Measurements from ENCODE around the gene ZNF532.

ZNF532 gene

DNA sequence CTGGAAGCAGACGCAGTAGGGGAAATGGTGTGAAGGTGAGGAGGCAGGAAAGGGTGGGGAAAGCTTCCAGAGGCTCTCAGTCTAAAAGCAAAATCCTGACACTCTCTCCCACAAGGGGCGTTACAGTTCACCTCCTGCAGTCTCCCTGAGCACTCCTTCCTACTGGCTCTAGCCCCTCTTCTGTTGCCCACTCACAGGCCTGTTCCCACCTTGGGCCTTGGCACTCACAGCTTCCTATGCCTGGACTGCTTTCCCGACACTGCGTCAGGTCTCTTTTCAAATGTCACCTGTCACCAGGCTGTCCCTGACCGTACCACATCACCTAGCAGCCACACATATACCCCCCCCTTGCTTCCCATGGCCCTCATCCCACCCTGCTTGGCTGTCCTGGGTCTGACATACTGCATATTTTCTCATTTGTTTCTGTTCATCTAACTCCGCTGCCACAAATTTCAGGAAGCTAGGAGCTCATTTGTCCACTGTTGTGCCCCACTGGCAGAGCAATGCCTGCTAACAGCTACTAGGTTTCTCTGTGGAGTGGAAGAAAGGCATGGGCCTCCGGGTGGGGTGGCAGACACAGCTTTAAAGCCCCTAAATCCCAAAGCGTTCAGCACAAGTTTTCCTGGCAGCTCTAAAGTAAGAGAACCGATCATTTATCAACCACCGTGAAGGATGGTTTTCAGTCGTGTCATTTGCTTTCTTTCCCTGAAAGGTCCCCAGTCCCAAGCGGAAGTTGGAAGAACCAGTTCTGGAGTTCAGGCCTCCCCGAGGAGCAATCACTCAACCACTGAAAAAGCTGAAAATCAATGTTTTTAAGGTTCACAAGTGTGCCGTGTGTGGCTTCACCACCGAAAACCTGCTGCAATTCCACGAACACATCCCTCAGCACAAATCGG lies 118.8 kb downstream of the ZNF532 start:
- DNase-seq = no peak

DNA sequence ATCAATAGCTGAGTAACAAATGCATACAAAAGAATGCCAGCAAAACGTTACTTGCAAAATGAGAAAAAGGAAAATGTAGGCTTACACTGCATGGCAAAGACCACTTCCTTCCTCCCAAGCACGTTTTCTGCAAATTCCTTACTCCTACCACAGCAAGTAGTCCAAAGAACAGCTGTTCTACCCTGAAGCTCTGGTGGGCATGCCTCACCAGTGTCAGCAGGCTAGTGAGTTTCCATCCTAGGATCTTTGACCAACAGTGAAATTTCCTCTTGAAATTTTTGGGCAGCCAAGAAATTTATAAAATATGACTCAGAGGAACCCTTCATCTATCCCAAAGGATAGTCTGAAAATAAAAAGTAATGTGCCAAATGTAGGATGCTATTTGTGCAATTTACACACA lies 123.9 kb downstream of the ZNF532 start:
- peak; percentile 13 for DNase-seq

DNA sequence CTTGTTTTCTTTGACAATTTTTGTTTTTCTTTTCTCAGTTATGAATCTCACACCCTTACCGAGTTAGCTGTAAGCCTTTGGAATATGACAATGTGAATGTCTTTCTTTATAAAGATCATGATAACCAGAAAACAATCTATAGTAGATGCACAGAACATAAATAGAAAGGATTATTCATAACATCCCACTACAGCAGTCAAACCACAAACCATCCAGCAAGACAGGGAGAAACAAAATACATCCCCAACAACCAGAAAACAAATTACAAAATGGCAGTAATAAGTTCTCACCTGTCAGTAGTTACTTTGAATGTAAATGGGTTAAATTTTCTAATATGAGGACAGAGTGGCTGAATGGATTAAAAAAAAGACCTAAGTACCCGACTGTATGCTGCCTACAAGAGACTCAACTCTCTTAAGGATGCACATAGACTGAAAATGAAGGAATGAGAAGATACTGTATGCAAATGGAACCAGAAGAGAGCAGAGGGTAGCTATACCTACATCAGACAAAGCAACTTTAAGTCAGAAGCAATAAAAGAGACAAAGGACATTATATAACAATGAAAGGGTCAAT lies 124.6 kb downstream of the ZNF532 start:
- no peak for DNase-seq

DNA sequence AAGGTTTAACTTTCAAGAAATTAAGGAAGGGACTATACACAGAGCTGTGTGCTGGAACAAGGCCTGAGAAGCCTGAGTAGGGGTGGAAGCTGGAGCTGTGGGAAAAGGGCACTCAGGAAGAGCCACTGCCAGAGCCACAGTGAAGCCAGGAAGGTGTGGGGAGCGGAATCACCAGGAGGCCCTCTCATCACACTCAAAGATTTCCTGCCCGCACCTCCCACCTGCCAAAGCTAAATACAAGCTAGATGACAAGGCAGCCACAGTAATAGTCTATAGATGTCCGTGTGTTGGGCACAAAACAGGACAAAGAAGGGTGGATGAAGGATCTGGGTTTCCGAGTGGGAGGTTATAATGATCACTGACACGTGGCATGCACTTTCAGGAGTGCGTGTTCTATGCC lies 126.0 kb downstream of the ZNF532 start:
- DNase-seq = no peak

DNA sequence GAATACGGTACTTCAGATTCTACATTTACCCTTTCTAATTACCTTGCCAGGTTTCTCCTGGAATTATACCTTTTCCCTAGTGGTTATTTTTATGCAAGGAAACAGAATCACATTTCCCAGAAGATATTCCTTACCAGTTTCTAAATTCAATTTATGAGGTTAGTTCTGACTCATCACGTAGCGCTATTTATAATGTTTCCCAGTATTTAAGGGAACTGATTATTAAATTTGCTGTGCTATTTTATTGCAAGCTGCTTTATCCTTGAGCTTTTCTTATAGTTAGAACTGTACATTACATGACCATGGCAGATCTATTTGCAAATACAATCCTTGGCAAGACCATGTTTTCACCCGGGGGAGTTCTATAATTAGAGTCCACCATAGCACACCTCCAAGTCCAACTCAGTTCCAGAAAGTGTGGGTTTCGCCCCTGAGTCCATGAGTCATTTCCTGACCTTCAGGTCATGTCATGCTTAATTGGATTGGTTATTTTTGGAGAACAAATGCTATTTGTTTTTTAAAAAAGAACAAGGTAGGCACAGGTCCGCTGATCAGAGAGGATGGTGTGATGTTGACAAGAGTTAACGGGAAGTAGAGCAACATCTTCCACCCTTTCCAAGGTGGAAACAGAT lies 126.6 kb downstream of the ZNF532 start:
- peak; percentile 21 for DNase-seq

DNA sequence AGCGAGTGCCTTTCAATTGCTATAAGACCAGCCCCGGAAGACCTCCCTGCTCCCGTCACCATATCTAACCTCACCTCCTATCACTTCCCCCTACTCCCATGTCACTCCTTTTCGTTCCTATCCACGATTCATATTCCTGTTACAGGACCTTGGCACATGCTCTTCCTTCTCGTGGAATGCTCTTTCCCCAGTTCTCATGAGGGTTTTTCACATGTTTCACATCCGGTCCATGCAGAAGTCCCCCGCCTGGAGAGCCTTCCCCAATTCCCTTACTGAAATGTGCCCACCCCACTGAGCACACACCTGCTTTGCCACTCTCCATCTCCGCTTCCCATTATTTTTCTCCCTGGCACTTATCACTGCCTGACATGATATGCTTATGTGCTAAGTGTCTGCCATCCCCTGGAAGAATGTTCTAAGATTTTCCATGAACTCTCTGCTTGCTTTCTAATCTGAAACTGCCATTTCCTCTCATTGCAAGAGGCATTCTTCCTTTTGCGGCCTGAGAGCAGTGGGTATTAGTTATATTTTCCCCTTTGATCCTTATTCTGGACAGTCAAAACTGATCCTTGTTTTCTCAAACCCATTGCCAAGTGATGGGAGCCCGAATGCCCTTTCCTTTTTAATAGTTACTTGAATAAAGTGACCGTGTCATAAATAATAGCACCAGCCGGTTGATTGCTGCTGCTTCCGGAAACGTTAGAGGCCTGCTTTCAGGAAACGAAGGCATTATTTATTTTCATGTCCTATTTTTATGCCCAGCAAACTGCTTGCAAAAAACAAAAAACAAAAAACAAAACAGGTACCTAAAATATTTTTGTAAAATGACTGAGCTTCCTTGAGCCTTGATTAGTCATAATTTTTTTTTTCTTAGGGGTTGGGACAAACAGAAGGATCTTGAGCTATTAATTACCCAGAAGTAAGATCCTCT lies 127.9 kb downstream of the ZNF532 start:
- no peak for DNase-seq

DNA sequence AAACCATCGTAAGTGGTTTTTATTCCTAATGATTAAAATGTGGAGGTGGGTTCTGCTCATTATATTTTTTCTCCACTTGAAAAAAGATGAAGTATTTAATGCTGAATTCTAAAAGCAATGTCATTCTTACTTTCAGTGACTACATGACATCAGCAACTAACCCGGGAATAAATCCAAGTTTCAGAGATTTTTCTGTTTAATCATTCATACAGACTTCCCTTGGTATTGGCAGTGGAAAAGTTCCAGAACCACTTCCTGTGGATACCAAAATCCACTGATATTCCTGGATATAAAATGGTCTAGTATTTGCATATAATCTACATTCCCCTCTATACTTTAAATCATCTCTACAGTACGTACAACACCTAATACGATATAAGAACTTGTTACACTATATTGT lies 128.6 kb downstream of the ZNF532 start:
- peak; percentile 93 for DNase-seq

DNA sequence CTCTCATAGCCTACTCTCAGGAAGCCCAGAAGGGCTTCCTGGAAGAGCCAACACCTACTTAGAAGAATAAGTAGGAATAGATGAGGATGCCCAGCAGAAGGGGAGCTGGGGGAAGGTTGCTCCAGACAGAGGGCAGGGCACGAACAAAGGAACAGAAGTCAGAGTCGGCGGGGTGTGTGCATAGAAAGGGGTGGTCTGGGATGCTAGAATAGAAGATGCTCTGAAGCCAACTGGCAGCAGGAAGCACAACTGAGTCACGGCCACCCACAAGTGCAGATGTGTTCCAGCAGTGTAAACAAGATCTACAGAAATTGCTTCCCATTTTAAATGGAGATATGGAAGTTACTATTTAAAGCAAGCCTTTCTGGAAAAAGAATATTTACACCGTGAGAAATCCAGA lies 131.0 kb downstream of the ZNF532 start:
- DNase-seq = no peak

DNA sequence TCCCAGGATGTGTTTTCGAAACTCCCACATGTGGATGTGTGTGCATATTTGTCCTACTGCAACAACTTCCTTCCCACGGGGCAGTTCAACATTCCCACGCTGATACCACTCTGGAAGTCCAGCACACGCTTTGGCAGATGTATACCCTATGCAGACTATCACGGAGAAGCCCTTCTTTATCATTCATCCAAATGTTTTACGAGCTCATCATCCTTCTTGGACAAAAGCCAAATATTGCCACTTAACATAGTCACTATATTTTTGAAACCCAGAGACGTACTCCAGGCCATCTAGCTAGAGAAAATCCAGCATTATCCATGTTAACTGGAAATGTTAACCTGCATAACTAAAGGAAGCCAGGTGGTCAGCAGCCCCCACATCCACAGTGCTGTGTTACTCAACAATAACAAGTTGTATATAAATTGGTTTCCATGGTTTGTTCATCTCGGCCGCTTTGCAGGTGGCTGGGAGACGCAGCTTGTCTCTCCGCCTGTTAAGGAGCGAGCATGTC lies 131.5 kb downstream of the ZNF532 start:
- DNase-seq = peak; percentile 56

DNA sequence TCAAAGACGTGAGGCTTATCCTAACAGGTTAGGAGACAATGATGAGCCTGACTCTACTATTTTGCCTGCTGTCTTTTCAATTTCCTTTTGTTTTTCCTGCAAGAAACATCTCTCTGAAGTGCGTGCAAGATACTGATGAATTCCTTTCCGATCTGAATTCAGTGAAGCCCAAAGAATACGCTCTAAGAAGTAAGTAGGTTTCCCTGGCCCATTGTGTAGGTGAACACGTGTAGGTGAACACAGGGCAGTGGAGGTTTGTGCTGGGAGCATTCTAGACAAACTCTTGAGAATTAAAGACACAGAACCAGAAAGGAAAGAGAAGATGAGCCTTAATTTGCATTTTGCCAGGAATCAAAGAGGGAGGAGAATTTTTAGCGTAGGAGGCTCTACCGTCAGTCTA lies 132.0 kb downstream of the ZNF532 start:
- DNase-seq = no peak

DNA sequence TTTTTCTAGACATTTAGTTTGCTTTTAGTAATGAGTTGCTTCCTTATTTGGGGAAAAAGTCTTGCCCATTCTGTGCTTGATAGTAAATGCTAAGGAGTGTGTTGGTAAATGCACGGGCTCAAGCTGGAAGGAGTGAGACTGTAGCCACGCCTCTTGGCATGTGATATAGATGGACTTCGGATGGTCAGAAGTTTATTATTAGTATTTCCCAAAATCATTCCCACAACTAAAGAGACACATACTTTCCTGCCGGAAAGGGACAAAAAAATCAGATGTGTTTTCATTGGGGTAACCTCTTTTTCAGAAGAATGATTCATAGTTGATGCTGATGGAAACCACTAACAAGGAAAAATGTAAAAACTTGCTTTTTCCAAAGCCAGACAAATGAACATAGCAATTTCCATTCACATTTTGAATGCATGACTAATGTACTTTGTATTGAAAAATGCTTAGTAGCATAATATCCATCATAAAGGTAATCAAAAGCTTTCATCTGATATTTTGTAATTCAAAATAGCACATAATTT lies 133.2 kb downstream of the ZNF532 start:
- DNase-seq = peak; percentile 93

DNA sequence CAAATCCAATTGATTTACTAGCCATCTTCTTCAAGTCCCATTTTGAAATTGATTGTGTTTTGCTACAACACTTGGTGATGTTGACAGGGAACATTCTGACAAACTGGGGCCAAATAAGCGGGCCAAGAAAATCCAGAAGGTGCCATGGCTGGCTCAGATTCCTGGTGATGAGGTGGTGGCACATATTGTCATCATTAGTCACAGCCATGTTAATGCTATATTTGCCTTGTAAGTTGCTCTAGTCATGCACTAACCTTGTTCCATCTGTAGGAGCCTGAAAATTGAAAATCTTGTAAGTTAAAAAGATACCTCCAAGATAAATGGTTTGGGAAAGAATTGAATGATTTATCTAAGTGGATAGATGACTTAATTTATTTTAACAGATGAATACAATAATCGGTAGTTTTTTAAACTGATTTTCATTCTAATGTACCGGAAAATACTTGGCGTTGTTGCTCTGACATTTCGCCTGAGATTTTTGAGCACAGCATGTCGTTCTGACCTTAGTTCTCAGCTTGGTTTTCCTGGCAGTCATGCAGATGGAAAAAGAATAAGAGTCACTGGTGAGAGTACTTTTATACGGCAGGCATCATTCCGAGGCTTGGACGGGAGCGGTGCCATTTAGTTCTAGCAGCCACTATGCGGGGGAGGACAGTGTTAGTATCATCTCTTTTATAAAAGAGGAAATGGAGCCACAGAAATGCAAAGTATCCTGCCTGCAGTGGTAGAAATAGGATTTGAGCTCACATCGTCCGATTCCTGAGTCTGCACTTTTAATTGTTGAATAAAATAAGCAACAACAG lies 133.9 kb downstream of the ZNF532 start:
- peak; percentile 78 for DNase-seq

DNA sequence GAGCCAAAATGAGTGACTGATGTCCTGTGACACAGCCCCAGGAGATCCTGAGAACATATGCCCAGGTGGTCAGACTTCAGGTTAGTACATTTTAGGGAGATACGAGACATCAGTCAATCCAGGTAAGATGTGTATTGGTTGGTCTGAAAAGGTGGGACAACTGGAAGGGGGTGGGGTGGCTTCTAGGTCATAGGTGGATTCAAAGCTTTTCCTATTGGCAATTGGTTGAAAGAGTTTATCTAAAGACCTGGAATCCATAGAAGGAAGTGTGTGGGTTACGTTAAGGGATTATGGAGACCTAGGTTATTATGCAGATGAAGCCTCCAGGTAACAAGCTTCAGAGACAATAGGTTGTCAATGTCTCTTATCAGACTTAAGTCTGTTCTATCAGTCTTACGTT lies 136.5 kb downstream of the ZNF532 start:
- DNase-seq = no peak

DNA sequence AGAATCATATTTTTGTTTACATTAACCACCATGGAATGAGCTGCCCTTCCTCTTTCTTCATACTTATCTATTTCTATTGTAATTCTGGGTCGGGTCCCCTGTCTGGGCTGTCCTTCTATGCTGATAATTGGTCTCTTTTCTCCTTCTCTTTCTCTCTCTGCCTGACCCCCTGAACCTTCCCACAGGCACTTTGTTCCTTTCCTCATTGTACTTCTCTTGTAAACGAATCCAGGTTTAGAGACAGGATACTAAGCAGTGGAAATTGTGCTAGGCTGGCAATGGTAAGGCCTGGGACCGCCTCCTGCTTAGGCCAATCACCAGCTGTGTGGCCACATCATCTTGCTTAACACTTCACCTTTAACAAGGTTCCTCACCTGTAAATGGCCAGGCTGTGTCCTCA lies 137.0 kb downstream of the ZNF532 start:
- DNase-seq = no peak

DNA sequence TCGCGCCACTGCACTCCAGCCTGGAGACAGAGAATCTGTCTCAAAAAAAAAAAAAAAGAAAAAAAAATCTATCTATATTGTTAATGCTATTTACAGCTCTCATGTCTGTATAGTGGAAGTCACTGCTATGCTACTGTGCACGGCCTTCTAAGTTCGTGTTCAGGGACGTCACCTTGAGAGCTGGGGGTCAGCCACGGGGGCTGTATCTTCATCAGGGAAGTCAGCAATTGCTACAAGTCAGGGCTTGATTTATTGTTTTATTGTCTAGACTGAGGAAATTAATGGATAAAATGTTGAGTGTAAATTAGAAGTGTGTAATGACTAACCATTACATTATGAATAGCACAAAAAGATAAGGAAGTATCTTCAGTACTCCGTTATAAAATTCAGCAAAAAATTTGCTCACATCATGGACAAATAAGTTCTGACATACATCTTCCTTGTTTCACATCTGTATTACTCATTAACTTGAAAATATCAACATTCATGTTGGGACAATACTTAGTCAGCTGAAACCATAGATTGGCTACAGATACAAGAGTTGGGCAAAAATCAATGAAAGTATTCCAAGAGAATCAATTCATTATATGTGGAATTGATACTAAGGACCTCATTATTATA lies 138.4 kb downstream of the ZNF532 start:
- no peak for DNase-seq

DNA sequence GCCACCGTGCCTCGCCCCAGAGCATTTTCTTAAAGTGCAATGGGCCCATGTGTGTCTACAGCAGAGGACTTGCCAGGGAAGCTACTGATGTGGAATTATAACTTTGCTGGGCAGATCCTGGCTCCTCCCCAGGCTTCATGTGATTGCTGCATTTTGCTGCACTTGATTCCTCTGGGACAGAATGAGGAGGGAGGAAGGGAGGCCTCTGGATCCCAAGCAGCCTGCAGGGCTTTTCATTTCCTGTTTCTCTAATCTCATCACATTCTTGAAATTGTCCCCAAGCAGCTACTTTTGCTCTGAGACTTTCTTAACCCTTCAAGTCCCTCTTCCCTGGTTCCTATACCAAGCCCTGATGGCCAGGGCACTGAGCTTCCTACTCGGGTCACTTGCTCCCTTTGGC lies 140.6 kb downstream of the ZNF532 start:
- peak; percentile 72 for DNase-seq

DNA sequence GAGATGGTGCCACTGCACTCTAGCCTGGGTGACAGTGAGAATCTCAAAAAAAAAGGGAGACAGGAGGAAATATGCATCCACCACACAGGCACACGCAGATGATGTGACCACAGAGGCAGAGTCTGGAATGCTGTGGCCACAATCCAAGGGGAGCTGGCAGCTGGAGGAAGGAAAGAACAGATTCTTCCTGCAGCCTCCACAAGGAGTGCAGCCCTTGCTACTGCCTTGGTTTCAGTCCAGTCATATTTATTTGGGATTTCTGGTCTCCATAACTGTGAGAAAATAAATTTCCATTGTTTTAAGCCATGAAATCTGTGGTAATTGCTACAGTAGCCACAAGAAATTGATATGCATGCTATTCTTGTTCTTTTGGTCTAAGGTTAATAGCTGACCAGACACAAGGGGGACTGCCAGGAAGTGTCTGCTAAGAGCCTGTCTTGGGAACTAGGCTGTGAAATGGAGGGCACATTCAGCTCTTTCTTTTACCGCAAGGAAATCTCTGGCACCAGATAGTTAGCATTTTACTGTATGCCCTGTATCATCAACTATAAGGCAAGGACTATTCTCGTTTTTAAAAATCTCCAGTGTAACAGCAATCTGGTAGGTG lies 141.9 kb downstream of the ZNF532 start:
- DNase-seq = peak; percentile 51

DNA sequence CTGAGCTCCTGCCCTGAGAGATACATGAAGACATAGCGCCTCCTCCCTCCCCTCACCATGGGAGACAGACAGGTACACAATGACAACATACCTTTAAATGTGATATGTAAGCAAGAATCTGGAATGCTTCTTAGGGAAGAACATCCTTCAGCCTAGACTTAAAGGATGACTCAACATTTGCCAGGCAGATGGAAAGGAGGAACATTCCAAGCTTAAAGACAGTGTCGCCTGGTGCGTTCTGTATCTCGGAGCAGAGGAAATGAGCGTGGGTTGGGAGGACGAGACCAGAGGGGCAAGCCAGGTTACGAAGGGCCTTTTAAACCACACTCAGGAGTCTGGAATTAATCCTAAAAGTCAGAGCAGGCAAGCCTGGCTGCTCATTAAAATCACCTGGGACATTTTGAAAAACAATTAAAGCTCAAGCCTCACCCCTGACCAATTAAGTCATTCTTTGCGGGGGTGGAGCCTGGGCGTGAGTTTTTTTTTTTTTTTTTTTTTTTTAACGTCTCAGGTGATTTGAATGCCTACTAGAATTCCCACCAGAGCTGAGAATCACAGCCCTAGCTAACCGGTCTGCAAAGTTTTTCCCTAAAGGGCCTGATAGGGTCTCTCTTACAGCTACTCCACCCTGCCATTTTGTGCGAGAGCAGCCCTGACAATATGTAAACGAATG lies 143.8 kb downstream of the ZNF532 start:
- peak; percentile 76 for DNase-seq

DNA sequence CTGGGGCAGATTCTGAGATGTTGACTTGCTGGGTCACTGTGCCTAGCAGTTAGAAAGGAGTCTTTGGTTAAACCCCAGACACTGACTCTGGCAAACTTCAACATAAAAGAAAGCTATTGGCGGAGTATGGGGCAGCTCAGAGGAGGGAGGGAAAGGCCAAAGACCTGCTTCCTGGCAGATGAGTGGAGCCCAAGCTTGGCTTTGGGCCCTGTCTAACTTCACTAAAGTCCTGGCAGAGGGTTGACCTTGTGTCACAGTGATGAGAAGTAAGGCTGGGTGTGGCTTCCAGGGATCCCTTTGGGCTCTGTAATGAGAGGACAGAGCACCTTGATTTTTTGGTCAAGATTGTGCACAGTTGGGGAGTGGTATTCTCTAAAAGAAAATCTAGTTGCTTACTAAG lies 145.2 kb downstream of the ZNF532 start:
- DNase-seq = no peak

DNA sequence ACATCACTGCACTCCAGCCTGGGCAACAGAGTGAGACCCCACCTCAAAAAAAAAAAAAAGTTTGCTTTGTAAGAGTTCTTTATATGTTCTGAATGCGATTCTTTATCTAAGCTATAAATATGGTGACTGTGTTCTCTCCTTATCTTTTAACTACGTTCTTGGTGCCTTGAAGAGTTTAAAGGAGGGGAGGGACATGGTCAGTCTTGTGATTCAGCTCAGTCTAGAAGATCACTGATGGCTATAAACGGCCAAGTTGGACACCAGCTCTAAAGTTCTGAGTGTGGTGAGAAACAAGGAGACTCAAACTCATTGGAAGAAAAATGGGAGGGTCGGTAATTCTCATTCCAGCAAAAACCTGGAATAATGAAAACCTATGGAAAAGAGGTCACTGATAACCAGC lies 146.6 kb downstream of the ZNF532 start:
- no peak for DNase-seq
